ENCODE measurements around the gene HOXB3.

- TF ChIP-seq POLR2A (IDR thresholded peaks at IDR 0.05) (no peak), POLR2AphosphoS5 (IDR thresholded peaks at IDR 0.05) (no peak)
- TF ChIP-seq, protein P1, sequence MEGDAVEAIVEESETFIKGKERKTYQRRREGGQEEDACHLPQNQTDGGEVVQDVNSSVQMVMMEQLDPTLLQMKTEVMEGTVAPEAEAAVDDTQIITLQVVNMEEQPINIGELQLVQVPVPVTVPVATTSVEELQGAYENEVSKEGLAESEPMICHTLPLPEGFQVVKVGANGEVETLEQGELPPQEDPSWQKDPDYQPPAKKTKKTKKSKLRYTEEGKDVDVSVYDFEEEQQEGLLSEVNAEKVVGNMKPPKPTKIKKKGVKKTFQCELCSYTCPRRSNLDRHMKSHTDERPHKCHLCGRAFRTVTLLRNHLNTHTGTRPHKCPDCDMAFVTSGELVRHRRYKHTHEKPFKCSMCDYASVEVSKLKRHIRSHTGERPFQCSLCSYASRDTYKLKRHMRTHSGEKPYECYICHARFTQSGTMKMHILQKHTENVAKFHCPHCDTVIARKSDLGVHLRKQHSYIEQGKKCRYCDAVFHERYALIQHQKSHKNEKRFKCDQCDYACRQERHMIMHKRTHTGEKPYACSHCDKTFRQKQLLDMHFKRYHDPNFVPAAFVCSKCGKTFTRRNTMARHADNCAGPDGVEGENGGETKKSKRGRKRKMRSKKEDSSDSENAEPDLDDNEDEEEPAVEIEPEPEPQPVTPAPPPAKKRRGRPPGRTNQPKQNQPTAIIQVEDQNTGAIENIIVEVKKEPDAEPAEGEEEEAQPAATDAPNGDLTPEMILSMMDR (IDR thresholded peaks at IDR 0.05): no peak
Measured at GRCh38 chr17:48563385-48563838, 26.6 kb downstream of the HOXB3 start.
